ENCODE results near the gene ZBTB44.
"Not testable (repeated sequence)": the region's sequence is repeated elsewhere in the genome, so short reads cannot be mapped to it uniquely, and the experiment has no call there.

Gene ZBTB44

GRCh38 chr11:130295657-130296056 lies 19.1 kb downstream of the ZBTB44 start:
- no peak for DNase-seq (ENCODE audit: low read depth)
- H3K4me3 ChIP-seq (ENCODE audit: low read depth, low read length) = no peak overlapping the region
- TF ChIP-seq CTCF (conservative IDR thresholded peaks at IDR 0.05; ENCODE audit: low read depth, low read length) = no peak

GRCh38 chr11:130282111-130282510 lies 32.6 kb downstream of the ZBTB44 start:
- H3K4me3 ChIP-seq (ENCODE audit: low read depth, low read length) = no peak overlapping the region
- no peak for TF ChIP-seq CTCF (conservative IDR thresholded peaks at IDR 0.05; ENCODE audit: low read depth, low read length)
- no peak for DNase-seq (ENCODE audit: low read depth)

GRCh38 chr11:130281341-130281740 lies 33.4 kb downstream of the ZBTB44 start:
- not testable (repeated sequence) for DNase-seq (ENCODE audit: low read depth); H3K4me3 ChIP-seq (ENCODE audit: low read depth, low read length)

GRCh38 chr11:130279989-130280388 lies 34.7 kb downstream of the ZBTB44 start:
- TF ChIP-seq CTCF (conservative IDR thresholded peaks at IDR 0.05; ENCODE audit: low read depth, low read length) = no peak
- DNase-seq (ENCODE audit: low read depth) = no peak
- H3K4me3 ChIP-seq (ENCODE audit: low read depth, low read length) = no peak overlapping the region

- no peak for TF ChIP-seq CTCF (conservative IDR thresholded peaks at IDR 0.05; ENCODE audit: low read depth, low read length)
- peak; percentile 43 for DNase-seq (ENCODE audit: low read depth)
- H3K4me3 ChIP-seq (ENCODE audit: low read depth, low read length) = no peak overlapping the region
Measured at GRCh38 chr11:130278745-130279144, 36.0 kb downstream of the ZBTB44 start.

GRCh38 chr11:130278151-130278550 lies 36.6 kb downstream of the ZBTB44 start:
- H3K4me3 ChIP-seq (ENCODE audit: low read depth, low read length) = no peak overlapping the region
- no peak for DNase-seq (ENCODE audit: low read depth)

GRCh38 chr11:130272336-130272735 lies 42.4 kb downstream of the ZBTB44 start:
- TF ChIP-seq CTCF (conservative IDR thresholded peaks at IDR 0.05; ENCODE audit: low read depth, low read length) = no peak
- no peak for DNase-seq (ENCODE audit: low read depth)
- no peak overlapping the region for H3K4me3 ChIP-seq (ENCODE audit: low read depth, low read length)

More at GRCh38 chr11:130278151-130278550, 36.6 kb downstream of the ZBTB44 start:
- TF ChIP-seq CTCF (conservative IDR thresholded peaks at IDR 0.05; ENCODE audit: low read depth, low read length) = no peak
